Kidney capillary endothelial cell (primary cell): ENCODE results near the gene HS2ST1.

Experiments
- DNase-seq: peaks from one replicate; pipeline ENCODE4 v3.0.0-alpha.2; 2018; ENCODE audit warnings: low spot score

The HS2ST1 gene

DNA sequence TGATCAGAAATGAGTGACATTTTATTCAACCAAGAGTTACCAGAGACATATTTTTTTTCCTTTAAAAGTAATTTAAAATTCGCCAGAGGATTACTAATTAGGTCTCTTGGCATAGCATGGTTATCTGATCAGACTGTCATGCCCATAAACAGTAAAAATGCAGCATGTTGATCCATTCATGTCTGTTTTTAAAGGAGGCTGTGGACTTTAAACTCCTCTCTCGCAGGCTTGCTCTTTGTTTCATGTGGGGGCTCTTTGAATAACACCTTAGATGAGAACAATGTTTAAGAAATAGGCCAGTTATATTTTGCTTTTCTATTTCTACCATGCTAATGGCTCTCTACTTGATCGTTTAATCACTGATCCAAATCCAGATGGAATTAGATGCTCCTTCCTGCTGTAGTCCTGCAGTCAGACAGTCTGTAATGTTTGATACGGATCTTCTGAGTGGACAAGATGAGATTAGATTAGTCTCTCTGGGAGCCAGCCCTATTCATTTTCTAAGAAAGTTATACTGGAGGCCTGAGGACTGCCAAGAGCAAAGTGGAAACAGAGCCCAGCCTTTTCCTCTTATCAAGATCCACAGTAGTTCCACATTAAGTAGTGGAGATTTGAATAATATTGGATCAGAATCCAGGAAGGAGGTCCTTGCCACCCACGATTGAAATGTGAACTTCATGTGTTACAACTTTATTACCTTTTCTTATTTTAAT lies 197.4 kb downstream of the HS2ST1 start:
- DNase-seq, result no peak

DNA sequence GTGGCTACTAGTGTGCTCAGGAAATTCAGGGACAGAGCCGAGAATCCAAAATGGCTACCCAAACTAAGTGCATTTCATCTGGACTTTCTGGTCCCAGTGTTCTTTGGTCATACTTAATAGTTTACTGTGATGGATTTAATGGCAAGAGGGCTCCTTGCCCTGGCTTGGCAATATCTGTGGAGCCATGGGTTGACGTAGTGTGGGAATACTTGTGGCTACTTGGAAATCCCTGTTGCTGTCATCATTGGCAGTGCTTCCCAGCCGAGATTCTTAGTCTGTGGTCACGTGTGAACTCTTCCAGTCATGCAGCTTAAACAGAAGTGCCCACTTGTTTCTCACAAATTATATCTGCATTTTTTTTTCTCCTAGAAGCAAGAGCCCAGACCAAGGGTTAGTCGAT lies 198.9 kb downstream of the HS2ST1 start:
- DNase-seq, result no peak

- no peak for DNase-seq
Observed at GRCh38 chr1:87115317-87115890, 201.0 kb downstream of the HS2ST1 start.

DNA sequence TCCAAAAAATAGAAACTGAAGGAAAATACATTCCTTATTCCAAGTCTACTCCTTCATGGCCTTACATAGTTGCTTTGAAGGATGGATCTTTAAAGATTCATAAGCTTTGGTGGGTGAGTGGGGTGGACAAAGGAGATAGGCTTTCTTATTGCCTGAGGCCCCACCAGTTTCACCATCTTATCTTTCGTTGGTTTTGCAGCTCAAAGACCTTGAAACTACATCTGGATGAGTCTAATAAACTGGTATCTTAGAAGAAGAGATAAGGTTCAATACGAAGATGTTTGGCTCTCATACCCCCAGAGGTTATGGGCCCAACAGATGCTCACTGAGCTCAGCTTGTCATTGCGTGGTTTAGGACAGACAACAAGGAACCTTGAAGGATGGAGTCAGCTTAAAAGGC lies 201.5 kb downstream of the HS2ST1 start:
- no peak for DNase-seq

- no peak for DNase-seq
Observed at GRCh38 chr1:87117761-87118368, 203.4 kb downstream of the HS2ST1 start.

DNA sequence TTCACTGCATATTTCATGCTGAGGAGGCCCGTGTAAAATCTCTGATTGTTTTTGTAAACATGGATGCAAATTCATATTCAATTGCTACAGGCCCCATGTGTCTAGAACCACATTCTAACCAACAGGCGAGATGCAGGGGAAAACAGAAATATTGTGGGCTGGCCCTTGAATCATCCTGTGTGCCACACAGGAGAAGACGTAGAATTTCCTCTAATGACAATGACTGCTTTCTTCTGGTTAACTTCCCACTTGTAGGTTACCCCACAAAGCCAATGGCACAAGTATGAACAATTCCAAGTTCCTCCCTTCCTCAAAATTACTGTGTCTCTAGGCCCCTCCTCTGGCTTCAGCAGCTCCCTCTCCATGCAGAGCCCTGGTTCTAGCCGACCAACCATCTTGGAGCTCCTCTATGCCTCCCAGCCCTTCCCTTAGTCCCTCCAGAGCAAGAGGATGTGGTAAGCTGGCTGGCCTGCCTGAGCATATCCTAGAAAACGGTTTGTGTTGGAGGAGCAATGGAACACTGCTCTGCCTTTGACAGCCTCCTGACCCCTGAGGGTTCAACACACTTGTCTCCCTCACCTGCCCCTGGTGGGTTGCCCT lies 205.2 kb downstream of the HS2ST1 start:
- no peak for DNase-seq

DNA sequence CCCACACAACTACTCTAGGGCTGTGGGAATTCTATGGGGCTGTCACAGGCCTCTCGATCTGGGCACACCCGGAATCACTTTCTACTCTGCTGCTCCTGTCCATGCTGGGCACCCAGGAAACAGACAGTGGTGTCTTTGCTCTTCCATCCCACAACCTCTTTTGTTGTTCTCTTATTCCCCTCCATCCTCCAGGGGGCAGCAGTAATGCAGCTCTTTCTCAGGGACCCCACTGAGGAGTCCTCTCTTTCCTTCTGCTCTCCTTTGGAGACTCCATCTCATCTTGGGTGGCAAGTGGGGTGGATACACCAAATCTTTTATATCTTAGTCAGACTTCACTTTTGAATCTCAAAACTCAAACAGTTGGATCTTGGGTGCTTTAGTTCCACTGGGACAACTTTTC lies 206.3 kb downstream of the HS2ST1 start:
- DNase-seq, result no peak

DNA sequence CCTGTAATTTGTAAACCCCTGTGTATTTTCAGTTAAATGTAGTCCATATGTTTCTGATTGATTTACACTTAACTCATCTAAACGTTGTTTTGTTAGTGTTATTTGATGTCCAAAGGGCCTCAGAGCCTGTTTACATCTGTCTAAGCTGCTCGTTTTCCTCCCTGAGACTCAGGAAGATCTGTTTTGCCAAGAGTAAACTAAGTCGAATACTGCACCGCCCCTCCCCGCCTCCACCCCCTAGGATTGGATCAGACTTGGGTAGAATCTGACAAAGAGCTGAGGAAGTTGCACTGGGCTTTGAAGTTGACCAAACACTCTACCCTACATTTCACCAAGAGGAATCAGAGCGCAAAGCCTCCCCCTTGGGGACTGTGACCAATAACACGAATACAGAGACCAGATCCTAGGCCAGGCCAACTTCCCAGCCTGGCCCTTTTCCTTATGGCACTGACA lies 207.3 kb downstream of the HS2ST1 start:
- DNase-seq, result no peak

DNA sequence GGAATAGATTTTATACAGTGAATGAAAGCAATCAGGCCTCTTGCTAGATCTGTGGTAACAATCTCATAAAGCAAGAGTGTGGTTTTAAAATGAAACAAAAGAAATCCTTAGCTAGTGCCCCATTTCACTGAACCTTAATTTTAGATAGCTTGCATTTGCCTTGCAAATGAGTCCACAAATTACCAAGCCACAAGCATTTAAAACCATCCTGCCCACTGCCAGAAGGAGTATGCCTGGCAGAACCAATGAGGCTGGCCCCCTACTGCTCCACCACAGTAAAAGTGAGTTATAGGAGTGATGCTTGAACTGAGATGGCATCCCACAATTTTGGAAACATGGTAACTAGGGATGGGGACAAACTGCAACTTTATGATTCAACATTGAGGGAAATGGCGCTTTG lies 207.8 kb downstream of the HS2ST1 start:
- DNase-seq, result no peak

GRCh38 chr1:87123610-87124009 lies 209.2 kb downstream of the HS2ST1 start:
- DNase-seq, result no peak

DNA sequence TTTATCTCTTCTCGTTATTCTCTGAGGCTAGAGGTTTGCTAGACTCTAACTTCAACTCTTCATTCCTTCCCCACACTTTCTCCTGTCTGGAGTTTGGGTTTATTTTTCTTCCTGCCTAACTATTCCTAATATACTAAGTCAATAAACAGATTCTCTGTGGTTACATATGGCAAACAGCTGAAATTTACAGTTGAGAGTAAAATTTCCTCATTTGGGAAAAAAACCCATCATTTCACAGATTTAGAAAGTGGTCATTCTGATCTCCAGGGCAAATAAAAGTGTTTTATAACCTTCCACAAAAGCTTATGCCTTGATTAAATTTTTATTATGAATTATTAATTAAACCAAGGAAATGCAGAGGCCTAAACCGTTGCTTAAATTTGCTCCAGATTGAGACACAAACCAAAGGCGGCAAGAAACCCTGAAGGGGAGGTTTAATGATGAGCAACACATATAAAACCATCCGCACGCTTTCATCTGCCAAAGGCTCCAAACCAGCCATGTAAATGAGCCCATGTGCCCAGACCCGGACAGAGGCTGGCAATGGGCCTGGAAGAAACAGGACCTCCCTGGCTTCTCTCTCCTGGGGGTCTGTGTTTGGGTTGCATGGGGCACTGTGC lies 212.6 kb downstream of the HS2ST1 start:
- DNase-seq, result no peak

- DNase-seq, result no peak
Observed at GRCh38 chr1:87127581-87127980, 213.1 kb downstream of the HS2ST1 start.

- no peak for DNase-seq
Observed at GRCh38 chr1:87129038-87129437, 214.6 kb downstream of the HS2ST1 start.

DNA sequence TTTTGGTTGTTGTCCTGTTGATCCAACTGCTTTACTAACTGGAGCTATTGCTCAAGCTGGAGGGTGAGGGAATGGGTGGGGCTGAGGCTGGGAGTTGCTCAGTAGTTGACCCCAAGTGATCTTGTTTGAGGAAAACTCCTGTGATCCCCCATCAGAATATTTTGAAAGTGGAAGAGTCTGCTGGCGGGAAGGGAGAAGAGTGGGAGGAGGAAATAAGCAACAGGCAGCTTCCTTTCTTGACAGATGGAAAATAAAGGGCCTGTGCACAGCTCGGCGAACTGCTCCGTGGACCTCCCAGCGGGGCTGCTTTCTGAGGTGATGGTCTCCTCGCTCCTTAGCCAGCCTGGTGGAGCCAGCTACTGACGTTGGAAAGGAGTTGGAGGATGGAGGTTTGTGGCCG lies 215.2 kb downstream of the HS2ST1 start:
- no peak for DNase-seq

DNA sequence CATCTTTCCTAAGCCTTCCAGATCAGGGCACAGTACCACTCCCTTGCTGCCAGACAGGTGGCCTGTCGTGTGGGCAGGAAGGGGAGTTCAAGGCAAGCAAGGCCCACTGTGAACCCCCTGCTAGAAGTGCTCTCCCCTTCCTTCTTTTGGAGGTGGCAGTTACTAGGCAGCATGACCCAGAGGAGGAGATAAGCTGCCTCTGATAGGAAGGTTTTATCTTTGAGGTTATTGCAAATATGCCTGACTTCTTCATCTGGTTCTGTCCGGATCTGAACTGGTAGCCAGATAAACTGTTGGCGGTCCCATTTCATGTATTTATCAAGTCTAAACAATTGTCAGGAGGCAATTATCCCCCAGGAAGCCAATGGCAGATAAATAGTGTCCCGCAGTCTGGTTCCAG lies 216.0 kb downstream of the HS2ST1 start:
- DNase-seq, result no peak

DNA sequence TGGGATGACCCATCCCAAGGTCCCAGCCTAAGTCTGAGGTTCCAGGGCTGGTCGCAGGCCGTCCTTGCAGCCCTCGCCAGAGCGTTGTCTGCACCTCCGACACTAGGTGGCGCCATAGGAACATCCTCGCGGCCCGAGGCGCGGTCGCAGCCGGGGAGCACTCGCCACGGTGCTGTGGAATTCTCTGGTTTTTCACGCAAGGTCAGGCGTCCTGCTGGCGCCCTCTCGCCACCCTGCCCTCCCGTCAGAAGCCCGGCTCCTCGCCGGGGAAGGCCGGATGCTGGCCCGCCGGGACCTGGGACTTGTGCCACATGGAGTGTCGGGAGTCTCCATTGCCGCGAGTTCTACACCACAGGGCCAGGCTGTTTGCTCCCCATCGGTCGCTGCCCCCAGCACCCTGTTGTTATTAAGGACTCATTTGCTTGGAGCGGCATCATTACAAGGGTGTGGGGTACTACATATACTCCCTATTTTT lies 217.4 kb downstream of the HS2ST1 start:
- DNase-seq, result peak; percentile 83

GRCh38 chr1:87132284-87132870 lies 217.9 kb downstream of the HS2ST1 start:
- no peak for DNase-seq

DNA sequence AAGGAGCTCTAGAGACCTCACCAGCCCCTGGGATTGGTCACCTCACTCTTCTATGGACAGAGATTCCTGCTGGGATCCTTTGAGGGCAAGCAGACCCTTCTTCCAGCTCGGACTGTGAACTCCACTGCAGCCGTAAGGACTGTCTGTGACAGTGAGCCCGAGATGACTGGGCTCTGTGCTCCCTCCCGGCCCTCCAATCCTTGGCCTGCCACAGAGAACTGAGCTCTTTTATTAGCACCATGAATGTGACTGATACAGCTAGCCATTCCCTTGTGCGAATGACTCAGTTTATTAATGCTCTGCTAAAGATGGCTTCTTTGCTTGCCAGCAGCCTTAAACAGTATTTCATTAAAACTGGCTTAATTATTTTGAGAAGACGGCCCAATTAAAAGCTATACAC lies 219.6 kb downstream of the HS2ST1 start:
- DNase-seq, result no peak

GRCh38 chr1:87134625-87135328 lies 220.3 kb downstream of the HS2ST1 start:
- no peak for DNase-seq

DNA sequence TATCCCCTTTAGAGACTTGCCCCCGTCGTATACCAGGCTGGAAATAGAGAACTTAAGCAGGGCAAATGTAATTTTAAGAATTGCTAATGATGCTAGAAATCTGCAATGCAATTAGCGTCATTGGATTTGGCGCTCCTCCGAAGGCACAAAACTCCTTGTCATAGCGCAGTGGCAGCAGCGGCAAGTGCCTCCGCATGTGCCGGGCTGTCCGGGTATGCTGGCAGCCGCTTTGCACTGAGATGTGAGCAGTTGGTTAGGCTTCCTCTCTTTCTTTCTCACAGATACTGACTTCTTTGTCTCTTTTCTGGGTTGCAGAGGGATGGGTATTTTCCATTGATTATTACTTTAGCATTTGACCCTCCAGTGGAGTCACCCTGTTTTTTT lies 220.9 kb downstream of the HS2ST1 start:
- DNase-seq, result no peak

DNA sequence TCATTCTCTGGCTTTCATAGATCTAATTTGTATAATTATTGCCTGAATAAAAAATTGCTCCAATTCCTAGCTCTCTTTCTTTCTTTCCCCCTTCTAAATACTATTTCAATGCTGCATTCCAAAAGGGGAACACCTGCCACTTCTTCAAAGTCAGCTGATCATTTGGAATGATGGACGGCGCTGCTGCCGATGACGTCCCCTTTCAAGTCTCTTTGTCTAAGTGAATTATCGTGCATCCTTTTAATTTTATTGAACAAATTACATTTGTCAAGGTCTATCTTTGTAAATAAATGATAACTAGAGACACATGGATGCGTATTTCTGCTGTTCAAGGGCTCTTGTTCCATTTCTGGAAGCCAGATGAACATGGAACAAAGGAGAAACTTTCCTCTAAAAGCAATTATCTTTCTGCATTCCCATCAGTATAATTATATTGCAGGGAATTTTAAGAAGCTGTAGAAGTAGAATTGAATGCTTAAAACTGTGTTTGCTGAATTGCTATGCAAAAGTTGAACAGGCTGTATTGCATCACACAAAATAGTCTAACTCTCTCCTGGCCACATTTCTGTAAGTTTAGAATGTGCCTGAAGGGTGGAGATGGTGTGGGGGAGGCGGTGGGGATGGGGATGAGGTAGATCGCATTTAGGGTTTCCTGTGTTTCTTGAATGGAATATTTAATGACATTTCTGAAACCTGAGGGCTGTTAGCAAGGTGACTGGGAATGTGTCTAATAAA lies 222.3 kb downstream of the HS2ST1 start:
- DNase-seq, result no peak
